ENCODE measurements around the gene LOXL3. TPM values are rescaled to one million over a fixed set of nuclear protein-coding genes. Genes with fewer than 3 reads are reported as not detected.

LOXL3 gene
- total RNA-seq, 1 experiment from 2014 or later: 10.4 TPM

DNA sequence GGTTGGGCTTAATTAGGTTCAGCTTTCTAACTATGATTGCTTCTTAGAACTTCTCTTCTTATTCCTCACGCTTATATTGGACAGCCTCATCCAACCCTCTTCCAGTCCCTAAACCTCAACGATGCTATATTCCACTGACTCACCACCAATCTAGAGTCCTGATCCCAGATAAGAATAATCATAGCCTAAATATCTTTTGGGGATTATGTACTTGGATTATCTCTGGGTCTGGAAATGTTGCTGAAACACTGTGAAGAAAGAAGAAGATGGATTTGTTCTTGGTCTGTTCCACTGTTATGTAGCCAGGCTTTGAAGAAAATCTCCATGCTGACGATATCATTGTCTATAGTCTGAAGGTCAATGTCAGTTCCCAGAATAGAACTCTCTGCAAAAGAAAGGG, 27.7 kb upstream of the LOXL3 start:
- no peaks in the 10 kb centered on the region for H3K9me3 ChIP-seq (replicated peaks)
- no peak for DNase-seq (ENCODE audit: low read depth in 1 of 2, low spot score in 2 of 2)
- H3K36me3 ChIP-seq: no peaks in the 10 kb centered on the region
- no peak overlapping the region for H3K27ac ChIP-seq
- H3K4me1 ChIP-seq (replicated peaks): peaks cover 28% of the 10 kb centered on the region
- no peak overlapping the region for H3K4me3 ChIP-seq
- H3K27me3 ChIP-seq (replicated peaks): no peaks in the 10 kb centered on the region

GRCh38 chr2:74578408-74578807, 24.7 kb upstream of the LOXL3 start:
- Histone ChIP-seq H3K36me3 (no peaks in the 10 kb centered on the region), H3K9me3 (replicated peaks) (no peaks in the 10 kb centered on the region), H3K27me3 (replicated peaks) (no peaks in the 10 kb centered on the region), H3K27ac (no peak overlapping the region), H3K4me1 (replicated peaks) (peaks cover 32% of the 10 kb centered on the region), H3K4me3 (no peak overlapping the region)
- DNase-seq (ENCODE audit: low read depth in 1 of 2, low spot score in 2 of 2): no peak

DNA sequence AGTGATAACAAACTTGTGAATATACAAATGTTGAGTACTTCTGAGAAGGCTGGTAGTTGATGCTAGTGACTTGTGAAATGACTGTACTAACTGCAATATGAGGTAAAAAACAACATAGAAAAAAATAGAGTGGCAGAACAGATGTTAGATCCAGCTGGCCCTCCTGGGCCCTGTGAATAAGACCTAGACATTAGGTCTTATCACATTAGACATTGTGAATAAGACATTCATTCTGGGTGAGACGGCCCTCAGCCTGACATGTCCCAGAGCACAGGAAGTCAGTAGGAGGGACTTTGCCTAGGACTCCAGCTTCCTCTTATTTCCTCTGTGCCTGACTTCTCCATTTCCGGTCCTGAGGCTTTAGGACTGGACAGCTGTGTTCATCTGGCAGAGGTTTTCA, 23.7 kb upstream of the LOXL3 start:
- DNase-seq (ENCODE audit: low read depth in 1 of 2, low spot score in 2 of 2): no peak
- H3K27me3 ChIP-seq (replicated peaks): no peaks in the 10 kb centered on the region
- no peaks in the 10 kb centered on the region for H3K36me3 ChIP-seq
- H3K4me3 ChIP-seq: no peak overlapping the region
- H3K27ac ChIP-seq: no peak overlapping the region
- no peaks in the 10 kb centered on the region for H3K9me3 ChIP-seq (replicated peaks)
- peaks cover 27% of the 10 kb centered on the region for H3K4me1 ChIP-seq (replicated peaks)

GRCh38 chr2:74576863-74577229, 23.1 kb upstream of the LOXL3 start:
- peaks cover 27% of the 10 kb centered on the region for H3K4me1 ChIP-seq (replicated peaks)
- H3K27me3 ChIP-seq (replicated peaks): no peaks in the 10 kb centered on the region
- DNase-seq (ENCODE audit: low read depth in 1 of 2, low spot score in 2 of 2): no peak
- no peaks in the 10 kb centered on the region for H3K9me3 ChIP-seq (replicated peaks)
- no peak overlapping the region for H3K4me3 ChIP-seq
- H3K36me3 ChIP-seq: no peaks in the 10 kb centered on the region
- H3K27ac ChIP-seq: no peak overlapping the region

DNA sequence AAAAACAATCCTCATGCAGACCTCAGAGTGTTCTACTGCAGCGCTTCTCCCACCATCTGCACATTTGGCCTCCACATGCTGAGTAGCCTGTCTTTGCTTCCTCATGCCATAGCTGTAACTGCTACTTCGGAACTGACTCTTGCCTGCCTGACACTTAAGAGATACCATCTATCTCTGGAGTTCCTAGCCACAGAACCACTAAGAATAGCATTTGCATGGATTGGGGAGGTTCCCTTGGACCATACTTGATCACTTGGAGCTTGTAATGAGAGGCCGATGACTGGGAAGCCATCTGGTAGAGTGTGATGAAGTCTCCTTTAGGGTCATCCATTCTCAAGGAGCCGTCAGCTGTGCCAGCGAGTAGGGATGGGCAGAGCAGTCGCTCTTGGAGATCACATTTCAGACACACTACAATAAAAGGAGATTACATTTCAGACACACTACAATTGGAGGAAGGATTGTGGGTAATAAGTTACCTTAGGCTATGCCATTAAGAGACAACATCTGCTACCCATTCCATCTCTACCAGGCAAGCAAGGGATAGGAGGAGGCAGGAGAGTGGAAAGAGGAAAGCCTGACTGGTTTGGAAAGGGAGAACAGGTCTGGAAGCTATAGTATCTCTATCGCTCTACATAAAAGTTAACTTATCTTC, 22.6 kb upstream of the LOXL3 start:
- DNase-seq (ENCODE audit: low read depth in 1 of 2, low spot score in 2 of 2): peak in 1 of 2 experiments; percentile 42
- Histone ChIP-seq H3K9me3 (replicated peaks) (no peaks in the 10 kb centered on the region), H3K27ac (no peak overlapping the region), H3K27me3 (replicated peaks) (no peaks in the 10 kb centered on the region), H3K4me3 (no peak overlapping the region), H3K36me3 (no peaks in the 10 kb centered on the region), H3K4me1 (replicated peaks) (peaks cover 27% of the 10 kb centered on the region)

GRCh38 chr2:74575320-74575719, 21.6 kb upstream of the LOXL3 start:
- H3K36me3 ChIP-seq: no peaks in the 10 kb centered on the region
- H3K9me3 ChIP-seq (replicated peaks): no peaks in the 10 kb centered on the region
- no peak for DNase-seq (ENCODE audit: low read depth in 1 of 2, low spot score in 2 of 2)
- H3K4me1 ChIP-seq (replicated peaks): peaks cover 27% of the 10 kb centered on the region
- no peak overlapping the region for H3K4me3 ChIP-seq
- H3K27ac ChIP-seq: no peak overlapping the region
- H3K27me3 ChIP-seq (replicated peaks): no peaks in the 10 kb centered on the region

- H3K9me3 ChIP-seq (replicated peaks): no peaks in the 10 kb centered on the region
- H3K36me3 ChIP-seq: no peaks in the 10 kb centered on the region
- no peaks in the 10 kb centered on the region for H3K27me3 ChIP-seq (replicated peaks)
- H3K4me1 ChIP-seq (replicated peaks): peaks cover 27% of the 10 kb centered on the region
- H3K4me3 ChIP-seq: no peak overlapping the region
- H3K27ac ChIP-seq: no peak overlapping the region
- no peak for DNase-seq (ENCODE audit: low read depth in 1 of 2, low spot score in 2 of 2)
These were observed 20.2 kb upstream of the LOXL3 start for GRCh38 chr2:74573747-74574562.

GRCh38 chr2:74572178-74572925, 18.6 kb upstream of the LOXL3 start:
- Histone ChIP-seq H3K9me3 (replicated peaks) (no peaks in the 10 kb centered on the region), H3K4me1 (replicated peaks) (peaks cover 40% of the 10 kb centered on the region), H3K4me3 (no peak overlapping the region), H3K27ac (no peak overlapping the region), H3K36me3 (no peaks in the 10 kb centered on the region), H3K27me3 (replicated peaks) (no peaks in the 10 kb centered on the region)
- DNase-seq (ENCODE audit: low read depth in 1 of 2, low spot score in 2 of 2): no peak

DNA sequence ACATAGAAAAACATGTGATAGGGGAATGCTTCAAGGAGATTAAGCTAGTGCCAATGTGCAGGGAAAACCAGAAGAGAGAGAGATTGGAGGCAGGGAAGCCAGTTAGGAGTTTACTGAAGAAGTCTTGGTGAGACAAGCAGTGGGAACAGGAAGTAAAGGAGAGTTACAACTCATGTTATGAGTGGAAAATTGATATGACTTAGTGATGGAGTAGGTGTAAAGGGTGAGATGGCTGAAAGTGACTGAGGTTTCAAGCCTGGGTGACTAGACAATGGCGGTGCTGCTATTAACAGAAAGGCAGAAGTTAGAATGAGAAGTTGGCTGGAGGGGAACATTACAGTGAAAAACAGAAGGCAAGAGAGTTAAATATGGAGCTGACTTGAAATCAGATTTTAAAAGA, 17.3 kb upstream of the LOXL3 start:
- peaks cover 36% of the 10 kb centered on the region for H3K4me1 ChIP-seq (replicated peaks)
- no peaks in the 10 kb centered on the region for H3K27me3 ChIP-seq (replicated peaks)
- H3K27ac ChIP-seq: no peak overlapping the region
- H3K9me3 ChIP-seq (replicated peaks): no peaks in the 10 kb centered on the region
- H3K36me3 ChIP-seq: no peaks in the 10 kb centered on the region
- no peak for DNase-seq (ENCODE audit: low read depth in 1 of 2, low spot score in 2 of 2)
- no peak overlapping the region for H3K4me3 ChIP-seq

GRCh38 chr2:74569686-74570085, 15.9 kb upstream of the LOXL3 start:
- H3K27ac ChIP-seq: no peak overlapping the region
- no peak overlapping the region for H3K4me3 ChIP-seq
- no peak for DNase-seq (ENCODE audit: low read depth in 1 of 2, low spot score in 2 of 2)
- no peaks in the 10 kb centered on the region for H3K27me3 ChIP-seq (replicated peaks)
- H3K4me1 ChIP-seq (replicated peaks): peaks cover 29% of the 10 kb centered on the region
- no peaks in the 10 kb centered on the region for H3K9me3 ChIP-seq (replicated peaks)
- no peaks in the 10 kb centered on the region for H3K36me3 ChIP-seq

DNA sequence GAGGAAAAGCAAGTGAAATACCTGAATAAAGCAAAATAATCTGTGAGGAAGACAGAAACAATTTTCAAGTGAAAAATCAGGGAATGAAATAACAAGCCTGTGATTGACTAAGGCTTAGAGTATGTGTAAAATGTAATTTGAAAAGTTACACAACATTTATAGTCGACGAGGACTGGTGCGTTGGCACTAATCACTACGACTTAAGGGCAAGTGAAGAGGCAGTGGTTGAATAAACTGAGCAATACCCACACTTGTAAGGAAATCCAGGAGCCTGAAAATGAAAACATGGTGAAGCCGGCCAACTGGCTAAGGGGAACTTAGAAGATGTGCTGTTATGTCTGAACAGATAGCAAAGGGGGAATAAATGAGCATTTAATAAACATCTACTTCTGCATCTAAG, 14.1 kb upstream of the LOXL3 start:
- H3K4me1 ChIP-seq (replicated peaks): peaks cover 22% of the 10 kb centered on the region
- H3K27ac ChIP-seq: peak overlapping the region; percentile 66
- no peak overlapping the region for H3K4me3 ChIP-seq

GRCh38 chr2:74566754-74567085, 13.0 kb upstream of the LOXL3 start:
- H3K36me3 ChIP-seq: no peaks in the 10 kb centered on the region
- peak in 1 of 2 experiments; percentile 45 for DNase-seq (ENCODE audit: low read depth in 1 of 2, low spot score in 2 of 2)
- peaks cover 22% of the 10 kb centered on the region for H3K4me1 ChIP-seq (replicated peaks)
- H3K27ac ChIP-seq: peak overlapping the region; percentile 66
- H3K27me3 ChIP-seq (replicated peaks): no peaks in the 10 kb centered on the region
- no peak overlapping the region for H3K4me3 ChIP-seq
- no peaks in the 10 kb centered on the region for H3K9me3 ChIP-seq (replicated peaks)

More for the DNA sequence above, 14.1 kb upstream of the LOXL3 start:
- no peaks in the 10 kb centered on the region for H3K9me3 ChIP-seq (replicated peaks)
- peak in 1 of 2 experiments; percentile 44 for DNase-seq (ENCODE audit: low read depth in 1 of 2, low spot score in 2 of 2)
- no peaks in the 10 kb centered on the region for H3K27me3 ChIP-seq (replicated peaks)
- H3K36me3 ChIP-seq: no peaks in the 10 kb centered on the region

DNA sequence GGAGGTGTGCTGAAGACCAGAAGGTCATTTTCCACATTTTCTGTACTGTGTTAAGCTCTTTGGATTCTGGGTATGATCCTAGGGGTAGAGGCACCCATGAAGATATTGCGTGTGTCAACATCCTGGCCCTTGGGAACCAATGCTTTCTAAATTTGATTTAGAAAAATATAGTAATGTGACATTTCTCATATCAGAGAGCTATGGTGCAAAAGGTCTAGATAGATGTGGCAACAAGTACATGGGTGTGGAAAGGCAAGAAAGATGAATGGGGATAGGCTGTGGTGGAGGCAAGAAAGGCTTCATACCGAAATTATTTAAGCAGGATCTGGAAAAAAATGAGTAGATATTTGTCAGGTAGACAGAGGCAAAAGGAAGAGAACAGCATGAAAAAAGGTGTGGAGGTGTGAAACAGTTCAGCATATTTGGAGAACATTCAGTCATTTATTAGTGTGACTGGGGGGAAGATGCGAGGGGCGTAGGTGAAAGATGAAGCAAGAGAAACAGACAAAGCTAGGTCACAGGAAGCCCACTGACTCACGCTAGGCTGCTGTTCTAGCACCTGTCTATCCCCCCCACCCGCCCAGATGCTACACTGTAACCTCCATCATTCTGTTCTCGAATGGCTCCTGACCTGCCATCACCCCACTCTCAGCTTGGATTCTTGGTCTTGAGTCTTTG, 12.5 kb upstream of the LOXL3 start:
- Histone ChIP-seq H3K27ac (peak overlapping the region; percentile 66; the same call in 1 of the 2 replicates), H3K4me1 (replicated peaks) (peaks cover 22% of the 10 kb centered on the region), H3K36me3 (no peaks in the 10 kb centered on the region), H3K9me3 (replicated peaks) (no peaks in the 10 kb centered on the region), H3K27me3 (replicated peaks) (no peaks in the 10 kb centered on the region), H3K4me3 (no peak overlapping the region)
- no peak for DNase-seq (ENCODE audit: low read depth in 1 of 2, low spot score in 2 of 2)

Measured in SJSA1 (cell line).